HEK293 (cell line): ENCODE measurements around the gene SLC7A14.

Experiments used
- CTCF ChIA-PET: fragments of 350-600 bp; formaldehyde crosslinking; extraction: SDS; loops from one replicate; lab custom pipeline; 2021; ENCODE audit warnings: antibody characterized with exemption; lab: Yijun Ruan, JAX
- POLR2A ChIA-PET: fragments of 300-600 bp; formaldehyde crosslinking; extraction: SDS; loops from one replicate; lab custom pipeline; 2020; ENCODE audit warnings: antibody characterized with exemption, inconsistent platforms; lab: Yijun Ruan, JAX
- H3K27ac ChIP-seq: fragments of 200-500 bp; sonication (Bioruptor generic); 2 replicates; pipeline ENCODE4 v1.5.1; 2014; ENCODE audit warnings: low read depth, low read length, control low read depth, inconsistent platforms; ENCODE audit errors: extremely low read depth
- H3K36me3 ChIP-seq, 2 experiments: fragments of 200-500 bp in 1 of 2; sonication (Bioruptor generic) in 1 of 2; 1 replicate in 1 of 2; 2 replicates in 1 of 2; pipeline ENCODE4 v1.5.1; 2014 to 2017; ENCODE audit warnings: inconsistent platforms in 2 of 2, low read length in 2 of 2; ENCODE audit not compliant: control insufficient read depth in 2 of 2, insufficient read depth in 1 of 2
- H3K4me1 ChIP-seq: fragments of 200-500 bp; sonication (Bioruptor generic); 2 replicates; pipeline ENCODE4 v1.5.1; 2014; ENCODE audit warnings: mild to moderate bottlenecking, low read length, inconsistent platforms; ENCODE audit not compliant: control insufficient read depth, insufficient read depth
- H3K4me3 ChIP-seq: 2 replicates; pipeline ENCODE4 v1.5.1; 2011; ENCODE audit warnings: low read depth, mild to moderate bottlenecking, control low read depth, low read length, moderate library complexity
- H3K9me3 ChIP-seq: fragments of 200-500 bp; sonication (Bioruptor generic); 2 replicates; pipeline ENCODE4 v1.5.1; 2014; ENCODE audit warnings: low read depth, low read length, inconsistent platforms; ENCODE audit not compliant: control insufficient read depth, insufficient read depth
- BCL11A ChIP-seq: fragments of 450-650 bp; formaldehyde crosslinking; IDR thresholded peaks from 2 replicates; pipeline ENCODE4 v1.5.1; 2016; ENCODE audit warnings: low read depth, missing biosample characterization, missing genetic modification characterization
- CTCF ChIP-seq: fragments of 450-650 bp; formaldehyde crosslinking; IDR thresholded peaks from 2 replicates; pipeline ENCODE4 v1.5.1; 2016; ENCODE audit warnings: missing biosample characterization, missing genetic modification characterization
- EGR2 ChIP-seq: fragments of 450-650 bp; formaldehyde crosslinking; IDR thresholded peaks from 2 replicates; pipeline ENCODE4 v1.5.1; 2016; ENCODE audit warnings: low read depth, missing biosample characterization, missing genetic modification characterization
- HOXC10 ChIP-seq: sonication (generic); formaldehyde crosslinking; IDR thresholded peaks from 2 replicates; pipeline ENCODE4 v1.8.1; 2023; ENCODE audit warnings: mild to moderate bottlenecking, missing genetic modification reagents
- HOXD13 ChIP-seq: sonication (generic); formaldehyde crosslinking; IDR thresholded peaks from 2 replicates; pipeline ENCODE4 v1.8.0; 2022; ENCODE audit warnings: missing genetic modification reagents, borderline replicate concordance
- KLF8 ChIP-seq: fragments of 450-650 bp; formaldehyde crosslinking; IDR thresholded peaks from 2 replicates; pipeline ENCODE4 v1.5.1; 2016; ENCODE audit warnings: missing biosample characterization, missing genetic modification characterization
- PRDM1 ChIP-seq: fragments of 450-650 bp; formaldehyde crosslinking; IDR thresholded peaks from 2 replicates; pipeline ENCODE4; 2016; ENCODE audit warnings: missing biosample characterization, missing genetic modification characterization
- PRDM6 ChIP-seq: fragments of 450-650 bp; formaldehyde crosslinking; IDR thresholded peaks from 2 replicates; pipeline ENCODE4 v1.5.1; 2017; ENCODE audit warnings: missing biosample characterization, missing genetic modification characterization
- ZBTB21 ChIP-seq: fragments of 450-650 bp; formaldehyde crosslinking; IDR thresholded peaks from 2 replicates; pipeline ENCODE4 v1.5.1; 2017; ENCODE audit warnings: missing biosample characterization, missing genetic modification characterization
- ZBTB7A ChIP-seq: fragments of 450-650 bp; formaldehyde crosslinking; IDR thresholded peaks from 2 replicates; pipeline ENCODE4 v1.5.1; 2016; ENCODE audit warnings: low read depth, missing biosample characterization, missing genetic modification characterization
- ZNF138 ChIP-seq: fragments of 450-650 bp; formaldehyde crosslinking; IDR thresholded peaks from 2 replicates; pipeline ENCODE4 v1.5.1; 2016; ENCODE audit warnings: missing biosample characterization, missing genetic modification characterization, borderline replicate concordance
- ZNF19 ChIP-seq: fragments of 450-650 bp; formaldehyde crosslinking; IDR thresholded peaks from 2 replicates; pipeline ENCODE4; 2016; ENCODE audit warnings: missing biosample characterization, missing genetic modification characterization, low read depth
- ZNF239 ChIP-seq: fragments of 450-650 bp; formaldehyde crosslinking; IDR thresholded peaks from 2 replicates; pipeline ENCODE4 v1.5.1; 2016; ENCODE audit warnings: missing biosample characterization, missing genetic modification characterization
- ZNF311 ChIP-seq: fragments of 450-650 bp; formaldehyde crosslinking; IDR thresholded peaks from 2 replicates; pipeline ENCODE4 v1.5.1; 2017; ENCODE audit warnings: missing biosample characterization, missing genetic modification characterization, borderline replicate concordance
- ZNF585B ChIP-seq: fragments of 450-650 bp; formaldehyde crosslinking; IDR thresholded peaks from 2 replicates; pipeline ENCODE4 v1.5.1; 2016; ENCODE audit warnings: missing biosample characterization, missing genetic modification characterization
- ZNF645 ChIP-seq: fragments of 450-650 bp; formaldehyde crosslinking; IDR thresholded peaks from 2 replicates; pipeline ENCODE4; 2016; ENCODE audit warnings: missing biosample characterization, missing genetic modification characterization
- TF ChIP-seq, protein P1 (sequence below): fragments of 450-650 bp; formaldehyde crosslinking; IDR thresholded peaks from 2 replicates; pipeline ENCODE4 v1.5.1; 2017; ENCODE audit warnings: missing biosample characterization, missing genetic modification characterization

The SLC7A14 gene

DNA sequence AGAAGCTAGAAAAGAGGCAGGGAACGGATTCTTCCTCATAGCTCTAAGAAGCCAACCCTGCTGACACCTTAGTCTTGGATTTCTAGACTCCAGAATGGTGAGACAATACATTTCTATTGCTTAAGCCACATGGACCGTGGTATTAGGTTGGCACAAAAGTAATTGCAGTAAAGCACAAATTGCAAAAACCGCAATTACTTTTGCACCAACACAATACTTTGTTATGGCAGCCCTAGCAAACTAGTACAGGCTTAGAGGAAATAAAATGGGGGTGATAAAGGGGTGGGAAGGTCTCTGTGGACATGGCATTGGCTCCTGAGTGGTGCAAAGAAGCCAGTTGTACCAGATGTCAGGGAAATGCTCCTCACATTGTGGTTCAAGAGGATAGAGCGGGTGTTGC is 56.0 kb downstream of the SLC7A14 start:
- no peaks in the 10 kb centered on the region for H3K9me3 ChIP-seq
- H3K4me3 ChIP-seq: no peak overlapping the region
- ChIA-PET CTCF (no interaction called here), POLR2A (no interaction called here)
- no peaks in the 10 kb centered on the region for H3K36me3 ChIP-seq
- H3K27ac ChIP-seq: no peak overlapping the region
- no peaks in the 10 kb centered on the region for H3K4me1 ChIP-seq
- TF ChIP-seq PRDM1 (tag by site-specific recombination) (no peak), HOXD13 (CRISPR knock-in tag) (no peak), ZNF239 (no peak), ZNF311 (tag by site-specific recombination) (no peak), ZNF138 (tag by site-specific recombination) (no peak), ZNF19 (tag by site-specific recombination) (no peak), CTCF (no peak), BCL11A (tag by site-specific recombination) (no peak), EGR2 (tag by site-specific recombination) (no peak), HOXC10 (CRISPR knock-in tag) (no peak), ZBTB21 (no peak)

- no peaks in the 10 kb centered on the region for H3K36me3 ChIP-seq
- ChIA-PET CTCF (no interaction called here), POLR2A (no interaction called here)
Observed at GRCh38 chr3:170529346-170529745, 56.5 kb downstream of the SLC7A14 start.

More at GRCh38 chr3:170529346-170529745, 56.5 kb downstream of the SLC7A14 start:
- Histone ChIP-seq H3K4me1 (no peaks in the 10 kb centered on the region), H3K9me3 (no peaks in the 10 kb centered on the region), H3K4me3 (no peak overlapping the region), H3K27ac (no peak overlapping the region)
- TF ChIP-seq ZNF585B (no peak), ZNF645 (no peak), ZBTB7A (tag by site-specific recombination) (no peak), PRDM6 (no peak), KLF8 (tag by site-specific recombination) (no peak), PRDM1 (tag by site-specific recombination) (no peak)
- TF ChIP-seq, protein P1, sequence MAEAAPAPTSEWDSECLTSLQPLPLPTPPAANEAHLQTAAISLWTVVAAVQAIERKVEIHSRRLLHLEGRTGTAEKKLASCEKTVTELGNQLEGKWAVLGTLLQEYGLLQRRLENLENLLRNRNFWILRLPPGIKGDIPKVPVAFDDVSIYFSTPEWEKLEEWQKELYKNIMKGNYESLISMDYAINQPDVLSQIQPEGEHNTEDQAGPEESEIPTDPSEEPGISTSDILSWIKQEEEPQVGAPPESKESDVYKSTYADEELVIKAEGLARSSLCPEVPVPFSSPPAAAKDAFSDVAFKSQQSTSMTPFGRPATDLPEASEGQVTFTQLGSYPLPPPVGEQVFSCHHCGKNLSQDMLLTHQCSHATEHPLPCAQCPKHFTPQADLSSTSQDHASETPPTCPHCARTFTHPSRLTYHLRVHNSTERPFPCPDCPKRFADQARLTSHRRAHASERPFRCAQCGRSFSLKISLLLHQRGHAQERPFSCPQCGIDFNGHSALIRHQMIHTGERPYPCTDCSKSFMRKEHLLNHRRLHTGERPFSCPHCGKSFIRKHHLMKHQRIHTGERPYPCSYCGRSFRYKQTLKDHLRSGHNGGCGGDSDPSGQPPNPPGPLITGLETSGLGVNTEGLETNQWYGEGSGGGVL (tag by site-specific recombination): no peak
